A549 (cell line): Measurements from ENCODE around the gene BHLHE23.

ENCODE experiments used
- EHMT2 ChIP-seq: fragments of 200-600 bp; sonication (generic); IDR thresholded peaks from 2 replicates; pipeline ENCODE4 v1.6.1; 2016; ENCODE audit warnings: antibody characterized with exemption, low read depth, mild to moderate bottlenecking, moderate library complexity
- EP300 ChIP-seq, 2 experiments: fragments of >200 bp; sonication (Bioruptor Twin); formaldehyde crosslinking; IDR thresholded peaks; 2 replicates in 1 of 2; 3 replicates in 1 of 2; pipeline ENCODE4 v1.6.1; 2016 to 2017
- HDAC2 ChIP-seq: fragments of 200-600 bp; sonication (generic); IDR thresholded peaks from 2 replicates; pipeline ENCODE4 v1.6.1; 2016
- HOXA7 ChIP-seq: fragments of 250-450 bp; sonication (Bioruptor Pico); IDR thresholded peaks from 2 replicates; pipeline ENCODE4 v1.5.0; 2020; ENCODE audit warnings: mild to moderate bottlenecking, moderate library complexity
- JUN ChIP-seq, 2 experiments: fragments of >200 bp; sonication (Bioruptor Twin); formaldehyde crosslinking; IDR thresholded peaks; 2 replicates in 1 of 2; 3 replicates in 1 of 2; pipeline ENCODE4 v1.6.1; 2016 to 2017
- MAFK ChIP-seq: fragments of 450-650 bp; IDR thresholded peaks from 2 replicates; pipeline ENCODE4 v1.6.1; 2014; ENCODE audit not compliant: partially characterized antibody
- POLR2A ChIP-seq: IDR thresholded peaks from 2 replicates; pipeline ENCODE4 v1.6.1; 2012; ENCODE audit warnings: mild to moderate bottlenecking, low read length
- RAD21 ChIP-seq, 2 experiments: fragments of >200 bp in 1 of 2; sonication (Bioruptor Twin) in 1 of 2; formaldehyde crosslinking in 1 of 2; IDR thresholded peaks in 1 of 2; conservative IDR thresholded peaks in 1 of 2; 2 replicates in 1 of 2; 3 replicates in 1 of 2; pipeline ENCODE4 v1.6.1; 2012 to 2018; ENCODE audit warnings: inconsistent platforms in 1 of 2
- ZFP36 ChIP-seq: fragments of 450-650 bp; IDR thresholded peaks from 2 replicates; pipeline ENCODE4 v1.6.1; 2014; ENCODE audit warnings: borderline replicate concordance; ENCODE audit not compliant: partially characterized antibody
- ZNF302 ChIP-seq: fragments of 250-450 bp; sonication (Bioruptor Pico); IDR thresholded peaks from 2 replicates; pipeline ENCODE4 v1.9.0; 2021; ENCODE audit warnings: inconsistent platforms, mild to moderate bottlenecking, moderate library complexity
- TF ChIP-seq, protein P1 (sequence below): fragments of >200 bp; sonication (Bioruptor Twin); formaldehyde crosslinking; IDR thresholded peaks from 3 replicates; pipeline ENCODE4 v1.5.1; 2016
- TF ChIP-seq, protein P2 (sequence below): fragments of 450-650 bp; IDR thresholded peaks from 2 replicates; pipeline ENCODE4 v1.6.1; 2014; ENCODE audit warnings: antibody characterized with exemption

- TF ChIP-seq ZNF302 (CRISPR knock-in tag) (no peak), EP300 (IDR thresholded peaks at IDR 0.05) (no peak), EHMT2 (no peak), JUN (IDR thresholded peaks at IDR 0.05) (no peak), HDAC2 (no peak), RAD21 (conservative IDR thresholded peaks at IDR 0.05 in 1 of 2, IDR thresholded peaks at IDR 0.05 in 1 of 2) (no peak), POLR2A (no peak), ZFP36 (no peak), HOXA7 (CRISPR knock-in tag) (no peak), MAFK (no peak)
- TF ChIP-seq, protein P1, sequence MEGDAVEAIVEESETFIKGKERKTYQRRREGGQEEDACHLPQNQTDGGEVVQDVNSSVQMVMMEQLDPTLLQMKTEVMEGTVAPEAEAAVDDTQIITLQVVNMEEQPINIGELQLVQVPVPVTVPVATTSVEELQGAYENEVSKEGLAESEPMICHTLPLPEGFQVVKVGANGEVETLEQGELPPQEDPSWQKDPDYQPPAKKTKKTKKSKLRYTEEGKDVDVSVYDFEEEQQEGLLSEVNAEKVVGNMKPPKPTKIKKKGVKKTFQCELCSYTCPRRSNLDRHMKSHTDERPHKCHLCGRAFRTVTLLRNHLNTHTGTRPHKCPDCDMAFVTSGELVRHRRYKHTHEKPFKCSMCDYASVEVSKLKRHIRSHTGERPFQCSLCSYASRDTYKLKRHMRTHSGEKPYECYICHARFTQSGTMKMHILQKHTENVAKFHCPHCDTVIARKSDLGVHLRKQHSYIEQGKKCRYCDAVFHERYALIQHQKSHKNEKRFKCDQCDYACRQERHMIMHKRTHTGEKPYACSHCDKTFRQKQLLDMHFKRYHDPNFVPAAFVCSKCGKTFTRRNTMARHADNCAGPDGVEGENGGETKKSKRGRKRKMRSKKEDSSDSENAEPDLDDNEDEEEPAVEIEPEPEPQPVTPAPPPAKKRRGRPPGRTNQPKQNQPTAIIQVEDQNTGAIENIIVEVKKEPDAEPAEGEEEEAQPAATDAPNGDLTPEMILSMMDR, result no peak
- TF ChIP-seq, protein P2, sequence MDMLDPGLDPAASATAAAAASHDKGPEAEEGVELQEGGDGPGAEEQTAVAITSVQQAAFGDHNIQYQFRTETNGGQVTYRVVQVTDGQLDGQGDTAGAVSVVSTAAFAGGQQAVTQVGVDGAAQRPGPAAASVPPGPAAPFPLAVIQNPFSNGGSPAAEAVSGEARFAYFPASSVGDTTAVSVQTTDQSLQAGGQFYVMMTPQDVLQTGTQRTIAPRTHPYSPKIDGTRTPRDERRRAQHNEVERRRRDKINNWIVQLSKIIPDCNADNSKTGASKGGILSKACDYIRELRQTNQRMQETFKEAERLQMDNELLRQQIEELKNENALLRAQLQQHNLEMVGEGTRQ, result no peak
Observed at GRCh38 chr20:63007360-63007645, 539 bp upstream of the BHLHE23 start.
